ENCODE results near the gene CHAC1.
"Not testable (repeated sequence)": the region's sequence is repeated elsewhere in the genome, so short reads cannot be mapped to it uniquely, and the experiment has no call there.

CHAC1 gene

DNA sequence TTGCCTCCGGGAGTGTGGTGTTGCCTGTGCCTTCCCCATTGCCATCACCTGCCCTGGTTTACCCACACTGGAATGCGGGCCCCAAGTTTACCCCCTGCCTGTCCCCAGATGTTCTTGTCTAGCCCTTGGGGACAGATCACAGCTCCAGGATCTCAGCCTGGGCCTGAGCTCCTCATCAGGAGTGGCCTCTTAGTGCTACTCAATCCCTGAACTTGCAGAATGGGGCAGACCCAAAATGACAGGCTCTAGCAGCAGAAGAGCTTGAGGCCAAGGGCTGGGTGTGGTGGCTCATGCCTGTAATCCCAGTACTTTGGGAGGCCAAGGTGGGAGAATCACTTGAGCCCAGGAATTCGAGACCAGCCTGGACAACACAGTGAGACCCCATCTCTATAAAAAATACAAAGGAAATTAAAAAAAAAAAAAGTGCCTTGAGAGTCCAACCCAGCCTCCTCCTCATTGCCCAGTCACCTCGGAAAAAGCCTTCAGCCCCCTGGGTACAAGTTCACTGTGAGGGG lies 3.8 kb downstream of the CHAC1 start:
- DNase-seq (ENCODE audit: low read depth) = no peak

DNA sequence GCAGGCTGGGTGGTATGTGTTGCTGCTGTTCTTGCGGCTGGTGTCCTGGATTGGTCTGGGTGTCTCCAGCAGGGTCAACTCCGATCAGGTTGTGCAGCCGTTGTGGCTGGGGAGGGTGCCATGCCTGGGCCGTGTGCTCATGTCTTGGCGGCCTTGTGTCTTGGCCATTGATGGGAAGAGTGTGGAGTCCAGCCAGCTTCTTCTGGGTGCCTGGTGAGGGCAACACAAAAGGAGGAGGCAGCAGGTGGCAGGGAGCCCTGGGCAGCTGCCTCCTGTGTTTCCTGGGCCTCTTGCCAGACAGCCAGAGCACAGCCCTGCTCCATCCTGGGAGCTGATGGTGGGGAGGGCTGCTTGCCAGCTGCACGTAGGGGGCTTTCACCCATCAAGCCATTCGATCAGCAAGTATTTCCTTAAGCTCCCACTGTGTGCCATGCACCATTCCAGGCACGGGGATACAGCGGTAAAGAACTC lies 4.3 kb downstream of the CHAC1 start:
- DNase-seq (ENCODE audit: low read depth) = peak; percentile 29

DNA sequence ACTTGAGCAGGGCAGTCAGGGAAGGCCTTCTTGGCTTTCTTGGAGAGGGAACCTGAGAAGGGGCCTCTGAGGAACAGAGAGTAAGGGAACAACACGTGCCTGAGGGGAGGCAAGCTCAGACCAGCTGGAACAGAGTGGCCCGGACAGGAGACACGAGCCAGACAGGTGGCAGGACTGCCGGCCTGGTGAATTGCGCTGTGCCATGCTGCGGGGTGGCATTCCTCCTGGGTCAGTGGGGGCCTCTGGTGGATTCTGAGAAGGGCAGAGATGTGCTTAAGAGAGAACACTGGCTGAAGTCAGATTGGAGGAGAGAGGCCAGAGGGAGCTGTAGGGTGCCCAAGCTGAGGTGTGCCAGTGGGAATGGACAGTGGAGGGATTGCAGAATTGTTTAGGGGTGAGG lies 4.9 kb downstream of the CHAC1 start:
- DNase-seq (ENCODE audit: low read depth) = no peak

DNA sequence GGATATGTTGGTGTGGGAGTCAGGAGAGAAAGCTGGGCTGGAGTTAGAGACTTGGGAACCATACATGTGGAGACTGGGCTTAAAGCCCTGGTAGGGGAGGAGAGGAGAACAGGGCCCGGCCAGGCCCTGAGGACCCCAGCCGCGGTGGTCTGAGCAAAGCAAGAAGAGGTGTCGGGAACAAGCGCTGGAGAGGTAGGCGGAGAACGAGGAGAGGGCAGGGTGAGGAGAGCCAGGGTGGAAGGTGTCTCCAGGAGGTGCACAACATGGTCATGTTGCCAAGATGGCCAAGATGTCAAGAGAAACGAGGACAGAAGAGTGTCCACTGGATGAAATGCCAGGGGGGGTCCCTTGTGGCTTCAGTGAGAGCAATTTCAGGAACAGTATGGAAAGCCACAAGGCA lies 5.5 kb downstream of the CHAC1 start:
- DNase-seq (ENCODE audit: low read depth) = no peak

DNA sequence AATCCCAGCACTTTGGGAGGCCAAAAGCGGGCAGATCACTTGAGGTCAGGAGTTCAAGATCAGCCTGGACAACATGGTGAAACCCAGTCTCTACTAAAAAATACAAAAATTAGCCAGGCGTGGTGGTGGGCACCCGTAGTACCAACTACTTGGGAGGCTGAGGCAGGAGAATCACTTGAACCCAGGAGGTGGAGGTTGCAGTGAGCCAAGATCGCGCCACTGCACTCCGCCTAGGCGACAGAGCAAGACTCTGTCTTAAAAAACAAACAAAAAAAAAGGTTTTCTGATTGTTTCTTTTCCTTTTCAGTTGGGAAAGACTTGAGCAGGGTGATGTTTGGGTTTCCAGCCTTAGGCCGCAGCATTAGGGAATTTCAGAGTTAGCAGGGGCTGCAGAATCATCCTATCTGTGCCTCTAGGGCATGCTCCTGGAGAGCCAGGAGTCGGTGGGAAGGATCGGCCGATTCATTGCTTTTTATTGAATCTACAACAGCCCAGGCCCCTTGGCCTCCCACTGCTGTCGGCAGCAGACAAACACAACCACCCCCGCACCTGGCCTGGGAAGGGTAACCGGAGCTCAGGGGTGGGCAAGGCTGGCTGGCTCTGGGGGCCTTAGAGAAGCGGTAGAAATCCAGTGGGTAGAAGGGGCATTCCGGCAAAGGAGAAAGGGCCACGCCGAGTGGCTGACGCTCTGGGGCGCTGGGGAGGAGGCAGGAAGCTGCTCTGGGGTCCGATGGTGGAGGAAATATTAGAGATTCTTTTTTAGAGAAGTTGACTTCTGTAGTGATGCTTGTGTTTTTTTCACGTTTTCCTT lies 6.3 kb downstream of the CHAC1 start:
- DNase-seq (ENCODE audit: low read depth) = no peak

DNA sequence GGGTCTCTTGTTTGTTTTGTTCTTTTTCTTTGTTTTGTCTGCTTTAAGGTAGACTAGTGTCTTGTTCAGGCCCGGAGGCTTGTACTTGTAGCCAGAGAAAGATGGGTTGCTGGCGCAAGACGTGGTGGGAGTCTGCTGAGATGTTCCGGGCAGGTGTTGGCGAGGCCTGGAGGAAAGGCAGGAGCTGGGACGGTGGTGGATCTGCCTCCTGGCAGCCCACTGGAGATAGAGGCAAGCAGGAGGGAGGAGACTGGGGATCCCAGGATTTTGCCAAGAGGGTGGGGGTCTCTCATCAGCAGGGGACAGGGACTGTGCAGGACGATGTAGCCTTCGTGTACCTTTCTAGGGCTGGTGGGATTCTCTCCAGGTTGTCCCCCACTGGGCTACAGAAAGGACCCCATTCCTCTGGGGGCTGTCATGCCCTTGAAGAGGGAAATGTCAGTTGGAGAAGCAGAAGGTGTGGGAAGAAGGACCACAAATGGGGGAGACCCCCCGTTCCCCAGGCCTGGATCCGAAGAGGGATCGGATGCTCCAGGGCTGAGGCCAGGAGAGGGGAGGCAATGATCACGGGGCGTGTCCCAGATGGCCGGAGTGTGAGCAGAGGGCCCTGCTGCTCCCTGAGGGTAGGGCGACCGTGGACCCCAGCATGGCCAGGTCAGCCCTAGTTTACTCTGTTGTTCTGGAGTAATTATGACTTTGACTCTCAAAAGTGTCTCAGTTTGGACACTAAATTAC lies 7.0 kb downstream of the CHAC1 start:
- no peak for DNase-seq (ENCODE audit: low read depth)

DNA sequence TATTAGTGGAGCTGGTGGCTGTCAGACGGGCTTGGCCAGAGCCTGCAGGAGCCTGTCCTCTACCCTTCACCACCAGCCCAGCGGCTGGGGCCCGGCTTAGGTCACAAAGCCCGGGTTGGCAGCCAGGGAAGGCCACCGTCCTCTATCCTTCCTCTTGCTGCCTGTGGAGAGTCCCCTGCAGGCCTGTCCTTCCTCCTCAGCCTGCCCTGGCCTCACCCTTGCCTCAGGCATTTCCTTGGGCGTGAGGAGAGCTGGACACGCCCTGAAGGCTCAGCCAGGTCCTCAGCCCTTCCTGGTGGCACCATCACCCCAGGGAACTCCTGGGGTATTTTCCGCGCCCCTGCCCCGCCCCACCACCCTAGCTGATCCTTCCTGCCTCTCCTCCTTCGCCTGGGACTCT lies 7.7 kb downstream of the CHAC1 start:
- DNase-seq (ENCODE audit: low read depth) = no peak

DNA sequence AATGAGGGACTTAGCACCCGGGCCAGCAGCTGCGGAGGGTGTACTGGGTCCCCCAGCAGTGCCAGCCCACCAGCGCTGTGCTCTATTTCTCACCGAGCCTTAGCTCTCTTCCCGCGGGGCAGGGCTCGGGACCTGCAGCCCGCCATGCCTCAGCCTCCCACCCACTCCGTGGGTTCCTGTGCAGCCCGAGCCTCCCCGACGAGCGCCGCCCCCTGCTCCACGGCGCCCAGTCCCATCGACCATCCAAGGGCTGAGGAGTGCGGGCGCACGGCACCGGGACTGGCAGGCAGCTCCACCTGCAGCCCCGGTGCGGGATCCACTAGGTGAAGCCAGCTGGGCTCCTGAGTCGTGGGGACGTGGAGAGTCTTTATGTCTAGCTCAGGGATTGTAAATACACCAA lies 8.5 kb downstream of the CHAC1 start:
- DNase-seq (ENCODE audit: low read depth) = not testable (repeated sequence)

DNA sequence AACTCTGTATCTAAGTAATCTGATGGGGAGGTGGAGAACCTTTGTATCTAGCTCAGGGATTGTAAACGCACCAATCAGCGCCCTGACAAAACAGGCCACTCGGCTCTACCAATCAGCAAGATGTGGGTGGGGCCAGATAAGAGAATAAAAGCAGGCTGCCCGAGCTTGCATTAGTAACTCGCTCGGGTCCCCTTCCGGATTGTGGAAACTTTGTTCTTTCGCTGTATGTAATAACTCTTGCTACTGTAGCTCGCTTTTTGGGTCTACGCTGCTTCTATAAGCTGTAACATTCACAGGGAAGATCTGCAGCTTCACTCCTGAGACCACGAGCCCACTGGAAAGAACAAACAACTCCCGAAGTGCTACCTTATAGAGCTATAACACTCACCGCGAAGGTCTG lies 9.0 kb downstream of the CHAC1 start:
- not testable (repeated sequence) for DNase-seq (ENCODE audit: low read depth)

DNA sequence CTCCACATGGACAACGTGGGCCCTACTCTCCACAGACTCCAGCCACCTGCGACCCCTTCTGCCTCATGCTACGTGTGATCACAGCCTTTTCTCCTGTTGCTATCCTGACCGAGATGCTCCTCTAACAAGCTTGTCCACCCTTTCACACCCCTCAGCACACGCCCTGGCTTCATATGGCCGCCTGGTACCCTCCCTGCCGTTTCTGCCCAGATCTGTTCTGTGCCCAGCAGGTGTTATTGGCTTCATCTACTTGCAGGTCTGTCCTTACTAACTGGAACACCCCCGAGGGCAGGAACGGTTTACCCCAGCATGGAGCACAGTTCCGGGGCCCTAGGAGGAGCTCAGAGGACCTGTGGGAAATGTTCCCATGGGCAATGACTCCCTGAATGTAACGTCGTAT lies 9.9 kb downstream of the CHAC1 start:
- no peak for DNase-seq (ENCODE audit: low read depth)

DNA sequence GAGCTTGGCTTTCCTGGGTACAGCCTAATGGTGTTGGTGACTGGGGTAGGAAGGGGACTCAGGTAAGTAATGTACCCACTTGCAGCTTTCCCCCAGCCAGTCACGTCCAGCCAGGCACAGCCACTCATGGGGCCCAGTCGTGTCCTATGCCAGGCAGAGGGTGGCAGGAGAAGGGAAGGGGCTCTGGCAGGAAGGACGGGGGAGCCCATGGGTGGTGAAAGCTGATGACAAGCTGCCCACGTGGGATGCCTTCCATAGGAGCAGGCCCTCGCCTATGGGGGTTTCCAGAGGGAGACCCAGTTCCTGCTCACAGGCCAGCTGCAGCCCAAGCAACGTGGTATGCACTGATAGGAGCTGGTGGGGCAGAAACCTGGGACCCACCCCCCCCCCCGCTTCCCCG lies 10.7 kb downstream of the CHAC1 start:
- no peak for DNase-seq (ENCODE audit: low read depth)

DNA sequence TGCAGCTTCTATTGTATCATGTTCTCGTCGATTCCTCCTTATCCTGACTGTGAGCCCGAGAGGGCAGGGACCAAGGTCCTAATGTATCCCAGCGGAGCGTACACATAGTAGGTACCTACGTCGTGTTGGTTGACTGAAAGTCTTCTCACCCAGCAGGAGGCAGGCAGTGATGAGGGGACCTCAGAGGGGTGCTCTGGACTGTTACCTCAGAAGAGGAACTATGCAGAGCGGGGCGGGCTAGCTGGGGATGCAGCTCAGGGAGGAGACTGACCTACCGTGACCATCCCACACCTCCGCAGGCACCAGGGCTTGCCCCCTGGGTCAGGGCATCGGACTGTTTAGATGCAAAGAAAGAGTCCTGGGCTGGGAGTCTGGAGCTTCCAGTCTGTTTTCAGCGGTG lies 11.4 kb downstream of the CHAC1 start:
- no peak for DNase-seq (ENCODE audit: low read depth)

DNA sequence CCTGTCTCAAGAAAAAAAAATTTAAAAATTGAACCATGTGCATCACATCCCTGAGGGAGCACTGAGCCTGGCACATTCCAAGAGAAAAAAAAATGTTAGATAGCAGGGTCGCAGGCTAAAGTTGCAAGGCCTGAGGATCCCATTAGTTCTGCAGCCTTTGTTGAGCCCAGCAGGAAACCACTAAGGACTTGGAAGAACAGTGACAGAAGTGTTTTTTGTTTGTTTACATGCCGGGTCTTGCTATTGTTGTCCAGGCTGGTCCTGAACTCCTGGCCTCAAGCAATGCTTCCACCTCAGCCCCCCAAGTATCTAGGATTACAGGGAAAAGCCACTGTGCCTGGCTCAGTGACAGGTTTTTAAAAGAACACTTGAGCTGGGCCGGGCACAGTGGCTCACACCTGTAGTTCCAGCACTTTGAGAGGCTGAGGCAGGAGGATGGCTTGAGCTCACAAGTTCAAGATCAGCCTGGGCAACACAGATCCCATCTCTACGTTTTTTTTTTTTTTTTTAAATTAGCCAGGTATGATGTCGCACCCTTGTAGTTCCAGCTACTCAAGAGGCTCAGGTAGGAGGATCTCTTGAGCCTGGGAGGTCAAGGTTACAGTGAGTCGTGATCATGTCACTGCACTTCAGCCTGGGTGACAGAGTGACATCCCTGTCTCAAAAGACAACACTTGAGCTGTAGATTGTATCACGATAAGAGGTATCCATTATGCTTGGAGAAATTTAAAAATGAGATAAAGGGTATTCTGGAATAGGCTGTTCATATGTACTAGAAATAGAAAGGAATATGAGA lies 15.2 kb downstream of the CHAC1 start:
- no peak for DNase-seq (ENCODE audit: low read depth)

DNA sequence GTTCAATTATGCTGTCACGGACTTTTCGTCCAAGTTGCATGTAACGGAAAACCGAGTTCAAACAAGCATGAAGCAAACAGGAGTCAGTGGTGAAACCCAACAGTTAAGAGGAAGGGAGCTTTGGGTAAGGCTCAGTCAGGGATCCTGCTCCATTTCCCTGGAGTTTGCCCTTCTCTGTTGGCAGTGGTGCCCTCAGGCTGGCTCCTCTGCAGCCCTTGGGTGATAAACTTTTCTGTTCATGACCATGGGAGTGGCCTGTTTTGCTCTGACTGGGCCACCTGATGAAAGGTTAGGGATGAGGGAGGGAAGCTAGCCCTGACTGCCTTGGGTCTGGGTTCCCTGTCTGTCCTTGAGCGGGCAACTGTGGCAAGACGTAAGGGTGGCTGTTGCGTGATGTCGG lies 16.1 kb downstream of the CHAC1 start:
- no peak for DNase-seq (ENCODE audit: low read depth)

DNA sequence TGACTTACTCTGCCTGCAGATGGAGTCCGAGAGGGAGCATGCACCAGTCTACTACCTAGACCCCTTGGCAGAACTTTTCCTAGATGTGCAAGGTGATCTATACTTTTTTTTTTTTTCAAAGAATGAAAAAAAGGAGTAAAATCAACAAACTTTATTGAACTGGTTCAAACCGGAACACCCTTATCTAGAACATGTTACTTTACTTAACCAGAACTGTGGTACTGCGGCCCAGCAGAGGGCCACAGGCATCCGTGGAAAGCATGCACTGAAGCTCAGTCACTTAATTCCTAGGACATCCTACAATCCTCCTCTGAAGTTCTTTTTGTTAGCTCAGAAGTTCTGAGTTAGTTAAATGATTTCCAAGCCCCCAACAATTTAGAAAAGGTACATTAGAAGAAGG lies 21.6 kb downstream of the CHAC1 start:
- no peak for DNase-seq (ENCODE audit: low read depth)

DNA sequence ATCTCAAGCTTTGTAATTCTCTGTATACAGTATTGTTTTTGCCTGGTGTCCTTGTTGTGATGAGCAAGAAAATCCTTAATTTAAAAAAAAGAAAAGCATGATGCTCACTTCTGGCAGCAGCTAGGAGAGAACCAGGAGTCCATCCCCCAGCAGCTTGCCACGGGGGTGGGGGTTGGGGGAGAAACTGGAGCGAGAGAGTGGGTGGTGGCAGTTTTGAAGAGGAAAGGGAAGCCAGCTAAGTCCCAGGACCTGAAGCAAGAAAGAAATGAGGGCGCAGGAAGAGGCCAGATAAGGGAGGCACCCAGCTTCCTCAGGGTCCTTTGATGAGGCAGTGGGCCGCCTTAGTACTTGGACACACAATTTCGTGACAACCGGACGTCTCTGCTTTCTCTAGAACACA lies 23.5 kb downstream of the CHAC1 start:
- DNase-seq (ENCODE audit: low read depth) = no peak

DNA sequence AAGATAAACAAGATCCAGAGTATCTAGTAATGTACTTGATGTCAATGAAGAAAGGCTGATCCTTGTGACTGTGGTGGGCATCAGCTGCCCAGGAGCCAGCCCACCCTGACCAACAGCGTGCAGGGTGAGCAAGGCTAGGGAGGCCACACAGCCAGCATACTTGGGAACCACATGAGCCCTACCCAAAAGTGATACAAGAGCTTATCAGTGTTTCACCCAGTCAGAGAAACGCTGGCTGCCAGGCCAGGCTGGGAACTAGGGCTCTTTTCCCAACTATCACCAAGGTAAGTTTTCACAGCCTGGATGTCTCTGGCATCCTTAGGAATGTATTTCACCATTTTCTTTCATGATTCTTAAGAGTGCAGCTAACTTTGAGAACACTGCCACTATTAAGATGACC lies 24.9 kb downstream of the CHAC1 start:
- no peak for DNase-seq (ENCODE audit: low read depth)

DNA sequence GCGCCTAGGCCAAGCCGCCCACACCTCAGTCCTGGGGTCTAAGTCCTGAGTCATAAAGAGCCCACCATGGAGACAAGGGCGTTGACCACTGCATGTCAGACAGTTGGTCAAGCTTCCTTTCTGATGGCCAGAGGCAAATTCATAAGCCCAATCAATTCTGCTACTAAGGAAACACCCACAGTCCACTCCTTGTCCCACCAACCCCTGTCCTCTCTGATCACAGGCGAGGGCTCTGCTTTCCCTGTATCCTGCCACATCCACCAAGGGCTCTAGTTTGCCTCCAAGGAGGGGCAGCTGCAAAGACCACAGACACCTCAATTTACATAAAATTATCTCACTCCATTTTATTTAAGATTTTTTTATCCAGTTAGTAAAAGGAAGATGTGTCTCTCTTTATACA lies 25.3 kb downstream of the CHAC1 start:
- DNase-seq (ENCODE audit: low read depth) = no peak

DNA sequence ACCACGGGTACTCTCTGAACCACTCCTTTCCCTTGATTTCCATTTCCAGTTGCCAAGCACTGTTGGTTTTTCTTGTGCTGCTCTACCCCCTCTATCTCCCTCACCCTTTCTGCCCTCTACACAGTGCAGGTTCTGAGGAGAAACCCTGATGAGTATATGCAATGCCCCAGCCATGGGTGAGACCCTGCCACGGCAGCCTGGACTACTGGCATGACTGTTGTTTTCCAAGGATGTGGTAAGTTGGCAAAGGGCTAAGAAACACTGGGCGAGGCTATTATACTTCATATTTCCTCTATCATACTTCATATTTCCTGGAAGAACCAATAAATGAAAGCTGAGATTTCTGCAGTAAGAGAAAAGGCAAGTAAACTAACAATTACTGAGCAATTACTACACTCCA lies 27.9 kb downstream of the CHAC1 start:
- DNase-seq (ENCODE audit: low read depth) = no peak

DNA sequence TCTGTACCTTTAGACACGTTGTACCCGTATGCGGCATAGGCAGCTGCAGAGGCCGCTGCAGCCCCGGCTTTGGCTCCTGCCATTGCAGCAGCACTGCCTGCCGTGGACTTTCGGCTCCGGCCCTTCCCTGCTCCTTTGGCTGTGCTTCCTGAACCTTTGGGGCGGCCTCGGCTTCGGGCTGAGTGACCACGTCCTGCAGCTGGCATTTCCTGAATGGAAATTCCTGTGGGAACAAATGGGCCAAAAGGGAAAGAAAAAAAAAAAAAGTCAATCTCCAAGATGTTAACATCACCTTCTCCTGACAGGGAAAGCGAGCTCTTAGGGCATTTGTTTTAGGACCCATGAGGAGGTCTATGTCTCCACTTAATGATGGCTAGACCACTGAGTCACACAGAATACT lies 29.6 kb downstream of the CHAC1 start:
- peak; percentile 97 for DNase-seq (ENCODE audit: low read depth)

DNA sequence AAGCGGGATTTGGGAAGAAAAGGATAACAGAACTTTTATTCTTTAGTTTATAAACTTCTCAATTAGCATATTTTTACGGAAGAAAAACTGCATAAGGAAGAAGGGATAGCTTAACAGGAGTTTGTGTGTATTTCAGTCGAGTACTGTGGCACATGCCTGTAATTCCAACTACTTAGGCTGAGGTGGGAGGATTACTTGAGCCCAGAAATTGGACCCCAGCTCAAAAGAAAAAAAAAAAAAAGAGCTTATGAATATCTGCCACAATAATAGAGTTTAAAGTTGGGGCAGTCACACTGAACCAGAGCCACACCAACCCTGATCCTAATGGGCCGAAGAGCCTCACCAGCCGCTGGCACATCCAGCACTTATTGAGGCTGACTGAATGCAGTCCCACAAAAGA lies 31.1 kb downstream of the CHAC1 start:
- no peak for DNase-seq (ENCODE audit: low read depth)

DNA sequence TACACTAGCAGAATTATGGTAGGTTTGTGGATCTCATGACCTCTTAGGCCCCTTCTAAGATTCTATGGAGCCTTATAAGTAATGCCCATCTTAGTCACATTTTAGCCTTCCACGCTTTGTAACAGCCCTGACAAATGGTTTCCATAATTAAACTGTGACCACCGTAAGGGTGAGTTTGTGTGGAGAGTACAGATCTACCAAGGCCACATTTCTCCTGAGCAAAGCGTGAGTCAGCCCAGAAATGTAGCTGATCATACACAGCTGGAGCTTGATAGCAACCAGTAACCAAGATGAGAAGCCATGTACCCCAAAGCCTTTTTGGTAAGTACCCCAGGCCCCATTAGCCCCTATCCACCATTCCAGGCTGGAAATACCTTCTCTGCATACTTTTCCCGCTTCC lies 31.7 kb downstream of the CHAC1 start:
- DNase-seq (ENCODE audit: low read depth) = peak; percentile 93
